Activated CD8-positive, alpha-beta T cell treated with anti-CD3 and anti-CD28 coated beads for 36 hours (primary cell): ENCODE measurements around the gene RP9. TPM values are rescaled to one million over a fixed set of nuclear protein-coding genes. Genes with fewer than 3 reads are reported as not detected.

Source experiments
- ATAC-seq: fragments of 200-7000 bp; cut with Tn5 transposase; one replicate; pipeline ENCODE4 v1.10.0; 2021; ENCODE audit warnings: mild to moderate bottlenecking, moderate library complexity
- CTCF ChIA-PET: fragments of 350-600 bp; sonication (Branson Sonifier 250); formaldehyde crosslinking; loops from one replicate; lab custom pipeline; 2021; ENCODE audit warnings: antibody characterized with exemption; lab: Charles Lee
- POLR2A ChIA-PET: fragments of 350-600 bp; sonication (Branson Sonifier 250); formaldehyde crosslinking; loops from one replicate; lab custom pipeline; 2021; ENCODE audit warnings: antibody characterized with exemption; lab: Charles Lee
- DNase-seq: peaks from one replicate; pipeline ENCODE4 v3.0.0-alpha.2; 2020
- H3K27ac Mint-ChIP-seq: one replicate; pipeline ENCODE4 v1.8.0; 2021; ENCODE audit warnings: mild to moderate bottlenecking, mixed read lengths
- H3K27me3 Mint-ChIP-seq: one replicate; pipeline ENCODE4 v1.8.0; 2021; ENCODE audit warnings: mixed read lengths
- H3K36me3 Mint-ChIP-seq: one replicate; pipeline ENCODE4 v1.8.0; 2021; ENCODE audit warnings: low read depth, mixed read lengths
- H3K4me1 Mint-ChIP-seq: one replicate; pipeline ENCODE4 v1.8.0; 2021; ENCODE audit warnings: low read depth, mixed read lengths
- H3K4me3 Mint-ChIP-seq: one replicate; pipeline ENCODE4 v1.8.0; 2021; ENCODE audit warnings: mild to moderate bottlenecking, moderate library complexity, mixed read lengths
- H3K9me3 Mint-ChIP-seq: one replicate; pipeline ENCODE4 v1.8.0; 2021; ENCODE audit warnings: mixed read lengths
- intact Hi-C: fragments of 100-400 bp; cut with micrococcal nuclease; formaldehyde crosslinking; loops from one replicate; pipeline ENCODE4 v1.10.0; 2022
- total RNA-seq, 2 experiments: library from RNA; stranded (reverse); gene quantifications; one replicate each; pipeline ENCODE4 v1.2.3, GENCODE V29; 2021
- TF ChIP-seq, protein P1 (sequence below): fragments of 200-600 bp; IDR thresholded peaks from one replicate; pipeline ENCODE4 v1.8.0; 2022; ENCODE audit warnings: antibody characterized with exemption, mild to moderate bottlenecking

RP9 gene
- total RNA-seq, 2 experiments from 2014 or later = 14.2 to 15.4 TPM

DNA sequence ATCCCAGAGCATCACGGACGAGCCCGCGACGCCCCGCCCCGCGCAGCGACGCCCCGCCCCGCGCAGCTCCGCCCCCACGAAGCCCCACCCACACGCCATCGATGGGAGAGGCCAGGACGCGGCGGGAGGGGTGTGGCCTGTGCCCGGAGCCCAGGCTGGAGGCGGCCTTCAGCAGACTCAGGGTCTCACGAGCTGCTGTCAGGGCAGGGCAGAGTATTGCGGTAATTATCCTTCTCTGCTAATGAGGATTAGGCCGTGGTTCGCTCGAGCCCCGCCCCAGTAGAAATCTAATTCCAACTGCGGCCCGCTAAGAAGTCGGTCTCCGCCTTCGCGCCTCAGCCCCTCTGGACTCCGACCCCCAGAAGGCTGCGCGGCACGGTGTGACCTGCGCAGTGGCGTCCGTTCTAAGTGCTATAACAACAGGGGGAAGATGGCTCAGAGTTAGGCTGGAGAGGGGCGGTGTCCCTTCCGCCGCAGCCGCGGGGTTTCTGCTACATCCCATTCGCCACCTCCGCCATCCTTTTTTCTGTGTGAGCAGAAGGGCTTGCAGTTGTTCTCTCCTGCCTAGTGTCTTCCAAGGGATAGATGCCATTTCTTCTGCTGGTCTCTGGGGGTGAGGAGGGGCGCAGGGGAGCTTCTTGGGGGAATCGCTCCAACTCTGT lies 46.3 kb downstream of the RP9 start:
- ChIA-PET CTCF (interaction anchor here (0.6 to 5.6 kb wide), 7 partner anchors 9 to 217 kb away, joined by 3 to 41 read pairs (median 3); partner anchors contain the start of gene RP9), POLR2A (interaction anchor here (0.7 to 3.1 kb wide), 12 partner anchors 10 to 172 kb away, joined by 3 to 20 read pairs (median 5); partner anchors contain the start of gene KBTBD2)
- peak overlapping the region; percentile 95 for H3K4me3 Mint-ChIP-seq
- H3K4me1 Mint-ChIP-seq = peaks cover 27% of the 10 kb centered on the region
- peak overlapping the region; percentile 90 for H3K27ac Mint-ChIP-seq
- intact Hi-C loops = loop anchor here (5.0 kb wide), 1 partner anchor 44 kb away; the partner anchor contains the start of gene RP9
- peaks cover 9% of the 10 kb centered on the region for H3K9me3 Mint-ChIP-seq
- DNase-seq (peak; percentile 93), ATAC-seq (peak; percentile 94)
- peaks cover 21% of the 10 kb centered on the region for H3K36me3 Mint-ChIP-seq
- TF ChIP-seq, protein P1, sequence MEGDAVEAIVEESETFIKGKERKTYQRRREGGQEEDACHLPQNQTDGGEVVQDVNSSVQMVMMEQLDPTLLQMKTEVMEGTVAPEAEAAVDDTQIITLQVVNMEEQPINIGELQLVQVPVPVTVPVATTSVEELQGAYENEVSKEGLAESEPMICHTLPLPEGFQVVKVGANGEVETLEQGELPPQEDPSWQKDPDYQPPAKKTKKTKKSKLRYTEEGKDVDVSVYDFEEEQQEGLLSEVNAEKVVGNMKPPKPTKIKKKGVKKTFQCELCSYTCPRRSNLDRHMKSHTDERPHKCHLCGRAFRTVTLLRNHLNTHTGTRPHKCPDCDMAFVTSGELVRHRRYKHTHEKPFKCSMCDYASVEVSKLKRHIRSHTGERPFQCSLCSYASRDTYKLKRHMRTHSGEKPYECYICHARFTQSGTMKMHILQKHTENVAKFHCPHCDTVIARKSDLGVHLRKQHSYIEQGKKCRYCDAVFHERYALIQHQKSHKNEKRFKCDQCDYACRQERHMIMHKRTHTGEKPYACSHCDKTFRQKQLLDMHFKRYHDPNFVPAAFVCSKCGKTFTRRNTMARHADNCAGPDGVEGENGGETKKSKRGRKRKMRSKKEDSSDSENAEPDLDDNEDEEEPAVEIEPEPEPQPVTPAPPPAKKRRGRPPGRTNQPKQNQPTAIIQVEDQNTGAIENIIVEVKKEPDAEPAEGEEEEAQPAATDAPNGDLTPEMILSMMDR = no peak
- no peaks in the 10 kb centered on the region for H3K27me3 Mint-ChIP-seq

DNA sequence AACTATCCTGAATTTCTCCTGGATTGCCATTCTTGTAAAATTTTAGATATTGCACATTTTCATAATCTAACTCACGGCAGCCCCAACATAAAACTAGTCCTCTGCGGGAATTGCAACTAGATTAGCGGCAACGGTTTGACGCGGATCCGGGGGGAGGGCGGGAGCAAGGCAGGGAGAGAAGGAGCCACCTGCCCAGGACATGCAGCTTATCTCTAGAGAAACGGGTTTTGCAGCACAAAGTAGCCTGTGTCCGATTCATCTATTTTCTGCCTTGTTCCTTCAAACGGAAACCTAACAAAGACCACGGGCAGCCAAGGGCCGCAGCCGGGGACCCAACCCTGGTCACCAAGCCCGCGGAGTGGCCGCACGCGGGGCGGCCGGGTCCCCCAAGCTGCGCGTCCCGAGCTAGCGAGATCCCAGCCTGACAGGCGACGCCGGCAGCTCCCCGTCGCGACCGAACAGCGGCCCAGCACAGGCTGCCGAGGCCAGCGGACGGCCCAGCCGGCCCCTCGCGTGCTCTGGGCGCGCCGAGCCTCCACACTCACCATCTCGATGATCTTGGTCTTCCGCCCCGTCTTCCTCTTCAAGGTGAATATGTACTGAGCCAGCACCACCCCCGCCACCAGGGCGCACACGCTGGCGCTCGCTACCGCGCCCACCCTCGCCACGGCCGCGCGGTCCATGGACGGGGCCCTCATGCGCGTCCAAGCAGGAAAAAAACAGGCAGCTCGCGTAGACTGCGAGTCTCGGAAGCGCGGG lies 47.0 kb downstream of the RP9 start, which contains the start of gene NT5C3A:
Gene NT5C3A, minus strand, starts transcription at position 754 of the 759 bp plus-strand sequence. Its CDS starts 71 bp downstream, at position 683.
- H3K9me3 Mint-ChIP-seq = peaks cover 9% of the 10 kb centered on the region
- no peaks in the 10 kb centered on the region for H3K27me3 Mint-ChIP-seq
- no peak for ATAC-seq
- H3K27ac Mint-ChIP-seq = peak within 1 kb of the TSS; percentile 90
- H3K36me3 Mint-ChIP-seq = peaks cover 23% of the 10 kb centered on the region
- peak within 1 kb of the TSS; percentile 95 for H3K4me3 Mint-ChIP-seq
- peaks cover 29% of the 10 kb centered on the region for H3K4me1 Mint-ChIP-seq
- ChIA-PET CTCF (interaction anchor here (0.6 to 5.6 kb wide), 7 partner anchors 9 to 216 kb away, joined by 3 to 41 read pairs (median 3); partner anchors contain the start of gene RP9), POLR2A (interaction anchor here (0.8 to 3.1 kb wide), 12 partner anchors 9 to 171 kb away, joined by 3 to 20 read pairs (median 5); partner anchors contain the start of gene KBTBD2)
- intact Hi-C loops = loop anchor here (5.0 kb wide), 1 partner anchor 45 kb away; the partner anchor contains the start of gene RP9
- DNase-seq = peak; percentile 49
- TF ChIP-seq, protein P1 = no peak

DNA sequence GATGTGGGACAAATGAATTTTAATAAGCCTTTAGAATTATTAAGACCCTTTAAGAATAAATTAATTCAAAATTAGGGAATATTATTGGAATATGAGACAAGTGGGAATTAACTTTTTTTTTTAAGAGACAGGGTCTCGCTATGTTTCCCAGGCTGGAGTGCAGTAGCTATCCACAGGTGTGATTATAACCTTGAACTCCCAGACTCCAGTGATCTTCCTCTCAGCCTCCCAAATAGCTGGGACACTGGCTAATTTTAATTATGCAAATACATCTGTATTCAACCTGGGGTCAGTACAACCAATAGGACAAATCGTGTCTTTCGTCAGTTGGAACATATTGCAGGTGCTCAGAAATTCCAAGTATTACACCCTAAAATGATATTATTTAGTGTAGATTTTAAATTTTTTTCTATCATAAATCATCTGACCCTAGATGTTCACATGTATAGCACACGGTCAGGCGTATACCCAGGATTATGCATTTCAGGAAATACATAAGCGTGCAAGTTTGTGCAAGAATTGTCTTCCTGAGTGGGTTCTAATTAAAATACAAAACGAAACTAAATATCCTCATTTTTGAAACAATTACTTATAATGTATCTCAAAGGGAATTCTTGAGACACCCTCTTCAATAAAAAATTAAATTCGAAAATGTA lies 47.8 kb downstream of the RP9 start:
- intact Hi-C loops = loop anchor here (5.0 kb wide), 1 partner anchor 46 kb away; the partner anchor contains the start of gene RP9
- Mint-ChIP-seq H3K36me3 (peaks cover 28% of the 10 kb centered on the region), H3K27ac (peak overlapping the region; percentile 86), H3K9me3 (peaks cover 8% of the 10 kb centered on the region), H3K4me1 (peaks cover 29% of the 10 kb centered on the region), H3K27me3 (no peaks in the 10 kb centered on the region), H3K4me3 (peak overlapping the region; percentile 95)
- TF ChIP-seq, protein P1 = no peak
- DNase-seq (no peak), ATAC-seq (no peak)
- ChIA-PET POLR2A (interaction anchor here (0.6 to 3.1 kb wide), 9 partner anchors 12 to 170 kb away, joined by 3 to 20 read pairs (median 4); partner anchors contain the start of gene KBTBD2), CTCF (interaction anchor here (1.0 to 5.6 kb wide), 4 partner anchors 8 to 215 kb away, joined by 3 to 41 read pairs (median 8); partner anchors contain the start of gene RP9)

DNA sequence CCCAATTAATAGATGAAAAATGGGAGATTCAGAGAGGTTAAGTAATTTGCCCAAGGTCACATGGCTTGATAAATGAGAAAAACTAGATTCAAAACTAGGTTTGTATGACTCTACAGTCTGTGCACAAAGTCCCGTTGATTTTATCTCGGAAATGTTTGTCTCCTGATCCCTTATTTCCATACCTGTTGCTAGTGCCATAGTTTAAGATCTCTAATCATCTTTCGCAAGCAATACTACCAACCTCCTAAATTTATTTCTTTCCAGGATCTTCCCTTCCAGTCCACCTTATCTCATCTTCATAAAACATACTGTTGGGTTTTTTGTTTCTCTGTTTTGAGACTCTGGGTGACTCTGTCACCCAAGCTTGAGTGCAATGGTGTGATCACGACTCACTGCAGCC lies 49.6 kb downstream of the RP9 start:
- peaks cover 30% of the 10 kb centered on the region for H3K36me3 Mint-ChIP-seq
- intact Hi-C loops = loop anchor here (5.0 kb wide), 1 partner anchor 48 kb away; the partner anchor contains the start of gene RP9
- ChIA-PET CTCF (interaction anchor here (2.5 kb wide), 1 partner anchor 213 kb away, joined by 9 read pairs; no protein-coding TSS in a partner anchor), POLR2A (no interaction called here)
- TF ChIP-seq, protein P1 = no peak
- DNase-seq (no peak), ATAC-seq (no peak)
- peak overlapping the region; percentile 66 for H3K27ac Mint-ChIP-seq
- H3K9me3 Mint-ChIP-seq = no peaks in the 10 kb centered on the region
- no peak overlapping the region for H3K4me3 Mint-ChIP-seq
- no peaks in the 10 kb centered on the region for H3K27me3 Mint-ChIP-seq
- peaks cover 43% of the 10 kb centered on the region for H3K4me1 Mint-ChIP-seq
